ENCODE results near the gene AATF.

Gene AATF

DNA sequence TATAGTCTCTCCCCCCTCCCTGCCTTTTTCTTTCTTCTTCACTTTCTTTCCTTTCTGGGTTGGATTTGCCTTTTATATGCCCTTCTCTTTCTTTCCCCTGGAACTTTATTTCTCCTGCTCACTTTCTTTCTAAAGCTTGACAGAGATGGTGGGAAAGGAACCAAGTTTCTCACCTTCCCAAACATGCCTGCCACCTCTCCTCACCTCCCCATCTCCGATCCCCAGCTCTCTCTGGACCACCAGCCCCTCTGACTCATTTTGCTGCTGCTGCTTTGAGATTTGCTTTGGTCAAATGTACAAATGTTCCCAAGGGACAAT is 18.2 kb upstream of the AATF start:
- DNase-seq (ENCODE audit: low read depth in 2 of 2), result no peak

DNA sequence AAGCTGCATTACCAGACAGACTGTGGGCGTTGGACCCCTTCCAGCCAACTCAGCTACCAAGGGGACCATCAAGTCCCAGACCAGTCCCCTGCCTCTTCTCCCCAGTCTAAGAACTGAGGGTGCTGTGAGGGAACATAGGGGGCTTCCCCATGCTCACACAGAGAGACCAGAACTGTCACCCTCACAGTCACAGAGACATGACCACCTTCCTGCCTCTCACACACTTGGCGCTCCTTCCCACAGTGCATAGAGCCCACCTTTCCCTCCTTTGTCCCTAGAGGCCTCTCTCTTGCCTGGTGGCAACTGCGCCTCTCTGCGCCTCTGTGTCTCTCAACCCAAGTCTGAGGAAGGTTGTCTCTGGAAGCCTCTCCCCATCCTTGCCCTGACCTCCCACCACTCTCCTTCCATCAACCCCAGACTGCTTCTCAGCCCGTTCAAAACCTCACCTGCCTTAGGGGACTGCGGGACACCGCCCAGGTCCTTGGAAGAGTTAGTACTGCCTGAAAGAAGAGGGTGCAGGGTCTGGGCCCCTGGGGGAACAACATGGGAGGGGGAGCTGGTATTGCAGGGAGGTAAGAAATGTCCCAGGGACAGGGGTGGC is 17.6 kb upstream of the AATF start:
- DNase-seq (ENCODE audit: low read depth in 2 of 2), result no peak

GRCh38 chr17:36931697-36932382 is 16.9 kb upstream of the AATF start:
- no peak for DNase-seq (ENCODE audit: low read depth in 2 of 2)

GRCh38 chr17:36932383-36932693 is 16.4 kb upstream of the AATF start:
- DNase-seq (ENCODE audit: low read depth in 2 of 2), result no peak

- DNase-seq (ENCODE audit: low read depth in 2 of 2), result no peak
These were observed 15.9 kb upstream of the AATF start for GRCh38 chr17:36932694-36933511.

- DNase-seq (ENCODE audit: low read depth in 2 of 2), result no peak
These were observed 15.1 kb upstream of the AATF start for GRCh38 chr17:36933512-36934143.

- no peak for DNase-seq (ENCODE audit: low read depth in 2 of 2)
These were observed 14.5 kb upstream of the AATF start for GRCh38 chr17:36934144-36934691.

DNA sequence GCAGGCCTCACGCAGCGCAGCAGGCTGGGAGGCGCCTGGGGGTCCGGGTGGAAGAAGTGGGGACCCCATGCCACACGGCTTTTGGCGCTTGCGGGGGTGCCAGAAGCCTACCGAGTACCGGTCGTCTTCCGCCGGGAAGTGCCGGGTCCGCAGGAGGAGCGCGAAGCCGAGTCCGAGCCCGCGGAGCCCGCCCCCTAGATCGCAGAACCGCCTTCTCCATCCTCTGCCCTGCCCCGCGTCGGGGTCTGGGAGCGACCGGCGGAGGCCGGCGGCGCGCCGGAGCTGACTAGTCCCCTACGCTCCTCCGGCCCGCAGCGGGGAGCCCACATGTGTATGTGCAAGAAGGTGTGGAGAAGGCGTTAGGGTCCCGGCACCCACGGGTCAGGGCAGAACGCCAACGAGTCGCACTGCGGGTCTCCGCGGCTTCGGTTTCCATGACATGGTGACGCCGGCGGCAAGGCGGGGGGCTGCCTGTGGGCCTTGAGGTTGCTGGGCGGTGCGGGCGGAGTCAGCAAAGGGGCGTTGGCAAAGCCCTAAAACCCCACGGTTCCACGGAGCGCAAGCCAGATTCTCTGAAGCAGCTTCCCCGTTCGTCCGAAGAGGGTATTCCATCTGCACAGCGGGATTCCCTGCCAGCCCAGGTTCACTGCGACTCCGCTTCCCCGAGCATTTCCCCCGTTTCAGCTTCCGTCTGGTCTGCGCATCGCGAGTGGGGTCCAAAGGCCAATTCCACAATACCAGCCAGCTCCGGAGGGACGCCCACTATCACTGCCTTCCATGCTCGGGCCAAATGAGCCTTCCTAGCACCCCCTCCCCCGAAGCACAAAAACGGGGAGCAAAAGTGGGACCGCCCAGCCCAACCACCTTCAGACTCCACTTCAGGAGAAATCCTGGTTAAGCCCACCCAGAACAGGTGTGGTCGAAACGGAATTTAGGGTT is 13.8 kb upstream of the AATF start:
- DNase-seq (ENCODE audit: low read depth in 2 of 2), result no peak

- no peak for DNase-seq (ENCODE audit: low read depth in 2 of 2)
These were observed 12.9 kb upstream of the AATF start for GRCh38 chr17:36935671-36936454.

DNA sequence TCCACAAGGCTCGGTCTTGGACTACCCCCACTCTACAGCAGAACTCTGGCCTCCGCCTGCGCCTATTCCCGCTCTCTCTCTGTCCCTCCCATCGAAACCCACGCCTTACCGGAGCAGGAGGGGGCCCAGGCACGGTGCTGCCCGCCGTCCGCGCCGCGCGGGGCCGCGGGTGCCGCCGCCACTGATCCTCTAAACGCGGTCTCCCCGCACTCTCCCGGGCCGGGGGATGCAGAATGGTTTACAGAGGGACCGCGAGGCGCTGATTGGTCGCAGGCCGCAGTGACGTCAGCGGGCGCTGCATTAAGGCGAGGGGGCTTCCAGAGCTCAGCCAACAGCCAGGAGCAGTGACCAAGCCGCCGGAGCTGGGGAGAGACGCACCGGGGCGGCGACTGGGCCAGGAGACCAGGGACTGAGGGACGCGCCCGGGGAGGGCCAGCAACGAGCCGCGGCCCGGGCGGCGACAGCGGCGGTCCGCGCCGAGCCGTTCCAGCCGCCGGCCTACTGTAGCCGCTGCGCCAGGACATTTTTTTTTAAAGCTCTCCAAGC is 12.2 kb upstream of the AATF start:
- no peak for DNase-seq (ENCODE audit: low read depth in 2 of 2)

DNA sequence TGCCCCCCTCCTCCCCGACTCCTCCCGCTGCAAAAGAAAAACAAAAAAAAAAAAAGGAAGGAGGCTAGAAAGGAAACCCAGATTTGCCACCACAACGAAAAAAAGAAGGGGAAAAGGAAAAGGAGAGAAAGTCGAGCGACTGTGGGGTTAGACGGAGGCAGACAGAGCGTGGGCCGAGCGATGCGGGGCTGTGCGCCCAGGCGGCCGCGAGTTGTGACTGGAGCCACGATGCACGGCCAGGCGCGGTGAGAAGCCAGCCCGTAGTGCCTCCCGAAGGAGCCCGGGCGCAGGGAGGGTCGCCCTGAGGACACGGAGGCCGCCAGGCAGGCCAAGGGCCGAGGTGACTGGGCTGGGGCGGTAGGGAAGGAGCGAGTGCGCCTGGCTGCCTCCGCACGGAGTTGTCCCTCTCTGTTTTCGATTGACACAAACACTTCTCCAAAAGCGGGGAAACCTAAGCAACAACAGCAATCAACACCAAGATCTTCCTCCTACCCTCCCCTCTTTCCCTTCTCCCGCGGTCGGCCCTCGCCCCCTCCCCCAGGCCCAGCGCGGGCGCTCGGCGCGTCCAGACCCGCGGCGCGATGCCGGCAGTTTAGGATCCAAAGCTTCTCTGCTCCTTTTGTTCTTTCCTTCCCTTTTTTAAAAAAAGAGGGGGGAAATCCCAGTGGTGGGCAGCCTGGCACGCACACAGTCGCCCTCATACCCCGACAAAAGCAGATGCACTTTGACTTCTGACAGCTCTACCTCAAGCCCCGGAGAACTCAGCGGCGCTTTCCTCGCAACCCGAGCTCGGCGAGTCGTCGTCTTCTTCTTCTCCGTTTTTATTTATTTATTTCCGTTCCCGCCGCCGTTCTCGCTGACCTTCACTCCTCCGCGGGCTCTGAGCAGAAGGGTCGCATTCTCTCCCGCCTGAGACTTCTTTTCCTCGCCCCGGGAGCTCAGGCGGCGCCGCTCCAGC is 11.5 kb upstream of the AATF start, which contains the start of gene LHX1:
Gene LHX1 (plus strand): TSS at position 475 of the 958 bp plus-strand sequence. CDS start 723 bp downstream, outside the sequence.
- no peak for DNase-seq (ENCODE audit: low read depth in 2 of 2)

GRCh38 chr17:36937959-36938565 is 10.7 kb upstream of the AATF start:
- no peak for DNase-seq (ENCODE audit: low read depth in 2 of 2)

GRCh38 chr17:36938566-36939051 is 10.1 kb upstream of the AATF start:
- DNase-seq (ENCODE audit: low read depth in 2 of 2), result no peak

- DNase-seq (ENCODE audit: low read depth in 2 of 2), result no peak
These were observed 9.5 kb upstream of the AATF start for GRCh38 chr17:36939052-36939801.

GRCh38 chr17:36939802-36940312 is 8.9 kb upstream of the AATF start:
- DNase-seq (ENCODE audit: low read depth in 2 of 2), result no peak

GRCh38 chr17:36940313-36941264 is 8.2 kb upstream of the AATF start:
- DNase-seq (ENCODE audit: low read depth in 2 of 2), result no peak

Measured in stimulated activated CD4-positive, alpha-beta T cell treated with anti-CD3 and anti-CD28 coated beads, Interleukin-1b, Interleukin-23, amount 100 ng/mL, for 1 hour (primary cell).